Thoracic aorta (tissue), 2 donors: ENCODE results near the gene DYSF. TPM values are rescaled to one million over a fixed set of nuclear protein-coding genes. Genes with fewer than 3 reads are reported as not detected.

Source experiments
- ATAC-seq: fragments of 150-250 bp; one replicate; pipeline ENCODE4 v1.8.0; 2017; ENCODE audit warnings: low read depth; ENCODE audit not compliant: insufficient number of reproducible peaks, low FRiP score
- DNase-seq: peaks from one replicate; pipeline ENCODE4 v3.0.0-alpha.2; 2020; ENCODE audit warnings: low spot score
- H3K27ac ChIP-seq, 2 donors: fragments of 200-600 bp; sonication (generic); 1 replicate in 1 of 2; 2 replicates in 1 of 2; pipeline ENCODE4 v1.5.1; 2016; ENCODE audit warnings: mild to moderate bottlenecking in 2 of 2, moderate library complexity in 2 of 2
- H3K27me3 ChIP-seq: fragments of 200-600 bp; sonication (generic); replicated peaks from 2 replicates; pipeline ENCODE4 v1.6.0; 2016; ENCODE audit warnings: mild to moderate bottlenecking; ENCODE audit not compliant: insufficient read depth
- H3K36me3 ChIP-seq: fragments of 200-600 bp; sonication (generic); one replicate; pipeline ENCODE4 v1.5.1; 2016
- H3K4me1 ChIP-seq, 2 donors: fragments of 200-600 bp; sonication (generic); 1 replicate in 1 of 2; 2 replicates in 1 of 2; pipeline versions ENCODE4 v1.5.1 to v1.6.0; 2016; ENCODE audit warnings: low read depth in 2 of 2, mild to moderate bottlenecking in 1 of 2; ENCODE audit not compliant: control insufficient read depth in 1 of 2
- H3K4me3 ChIP-seq: fragments of 200-600 bp; sonication (generic); 2 replicates; pipeline ENCODE4 v1.5.1; 2016; ENCODE audit warnings: mild to moderate bottlenecking
- H3K9me3 ChIP-seq: fragments of 200-600 bp; sonication (generic); 2 replicates; pipeline ENCODE4 v1.5.1; 2016
- CTCF ChIP-seq: fragments of 200-600 bp; sonication (generic); IDR thresholded peaks from one replicate; pipeline ENCODE4 v1.5.1; 2019; ENCODE audit warnings: antibody characterized with exemption
- total RNA-seq, 2 donors: library from RNA; depleted of rRNA; stranded (reverse); fragments of >200 nt; gene quantifications; one replicate each; pipeline versions ENCODE4 v1.1.0 to v1.2.3, GENCODE V29; 2016

Gene DYSF
- total RNA-seq, 2 donors from 2014 or later: 13.0 to 15.2 TPM

GRCh38 chr2:71538241-71538640, 84.9 kb downstream of the DYSF start:
- TF ChIP-seq CTCF: no peak
- DNase-seq: no peak
- no peak for ATAC-seq

GRCh38 chr2:71538656-71539265, 85.4 kb downstream of the DYSF start:
- Histone ChIP-seq H3K27ac (no peak overlapping the region), H3K4me1 (no peaks in the 10 kb centered on the region), H3K27me3 (no peaks in the 10 kb centered on the region), H3K4me3 (no peak overlapping the region), H3K36me3 (no peaks in the 10 kb centered on the region), H3K9me3 (no peaks in the 10 kb centered on the region)
- TF ChIP-seq CTCF: no peak
- ATAC-seq (no peak), DNase-seq (no peak)

More at GRCh38 chr2:71538241-71538640, 84.9 kb downstream of the DYSF start:
- Histone ChIP-seq H3K4me1 (no peaks in the 10 kb centered on the region), H3K4me3 (no peak overlapping the region), H3K36me3 (peaks cover 3% of the 10 kb centered on the region), H3K9me3 (no peaks in the 10 kb centered on the region), H3K27me3 (no peaks in the 10 kb centered on the region), H3K27ac (no peak overlapping the region)

- TF ChIP-seq CTCF: no peak
- Histone ChIP-seq H3K9me3 (no peaks in the 10 kb centered on the region), H3K27ac (no peak overlapping the region), H3K27me3 (no peaks in the 10 kb centered on the region), H3K4me3 (no peak overlapping the region), H3K36me3 (no peaks in the 10 kb centered on the region), H3K4me1 (no peaks in the 10 kb centered on the region)
- DNase-seq (no peak), ATAC-seq (no peak)
Observed at GRCh38 chr2:71540818-71541217, 87.5 kb downstream of the DYSF start.

- H3K9me3 ChIP-seq: no peaks in the 10 kb centered on the region
- no peaks in the 10 kb centered on the region for H3K27me3 ChIP-seq
- peak overlapping the region; percentile 37 for H3K4me3 ChIP-seq
- no peaks in the 10 kb centered on the region for H3K36me3 ChIP-seq
- no peak for TF ChIP-seq CTCF
- ATAC-seq (no peak), DNase-seq (no peak)
- peaks cover 0 to 4% of the 10 kb centered on the region in 2 donors for H3K4me1 ChIP-seq
- no peak overlapping the region for H3K27ac ChIP-seq
Observed at GRCh38 chr2:71544919-71545571, 91.7 kb downstream of the DYSF start.

GRCh38 chr2:71545572-71546274, 92.4 kb downstream of the DYSF start:
- no peak for DNase-seq
- H3K4me3 ChIP-seq: peak overlapping the region; percentile 37
- no peak overlapping the region for H3K27ac ChIP-seq
- no peaks in the 10 kb centered on the region for H3K27me3 ChIP-seq
- no peaks in the 10 kb centered on the region for H3K9me3 ChIP-seq
- no peaks in the 10 kb centered on the region for H3K36me3 ChIP-seq
- peak; percentile 75 for TF ChIP-seq CTCF
- ATAC-seq: no peak
- peaks cover 0 to 4% of the 10 kb centered on the region in 2 donors for H3K4me1 ChIP-seq
